Choroid plexus epithelial cell (primary cell): ENCODE measurements around the gene TRAF6.

Experiments
- DNase-seq: peaks from one replicate; pipeline ENCODE4 v3.0.0-alpha.2; 2010; ENCODE audit warnings: low read depth
- H3K4me3 ChIP-seq: 2 replicates; pipeline ENCODE4 v1.5.1; 2011; ENCODE audit warnings: low read depth, mild to moderate bottlenecking, control low read depth, low read length, moderate library complexity
- CTCF ChIP-seq: conservative IDR thresholded peaks from 2 replicates; pipeline ENCODE4 v1.5.1; 2011; ENCODE audit warnings: low read depth, mild to moderate bottlenecking, control low read depth, inconsistent platforms, low read length, moderate library complexity

Gene TRAF6

GRCh38 chr11:36480833-36481232 lies 29.2 kb downstream of the TRAF6 start:
- no peak for TF ChIP-seq CTCF
- no peak for DNase-seq
- H3K4me3 ChIP-seq, result no peak overlapping the region

- DNase-seq, result peak; percentile 81
Observed at GRCh38 chr11:36478700-36479329, 31.3 kb downstream of the TRAF6 start.

GRCh38 chr11:36475192-36475591 lies 34.9 kb downstream of the TRAF6 start:
- no peak for TF ChIP-seq CTCF
- H3K4me3 ChIP-seq, result no peak overlapping the region
- DNase-seq, result no peak

More at GRCh38 chr11:36478700-36479329, 31.3 kb downstream of the TRAF6 start:
- peak; percentile 79 for TF ChIP-seq CTCF
- H3K4me3 ChIP-seq, result no peak overlapping the region

- no peak for DNase-seq
- no peak overlapping the region for H3K4me3 ChIP-seq
- TF ChIP-seq CTCF, result no peak
Observed at GRCh38 chr11:36471577-36471976, 38.5 kb downstream of the TRAF6 start.

GRCh38 chr11:36469881-36470802 lies 39.9 kb downstream of the TRAF6 start:
- TF ChIP-seq CTCF, result no peak
- H3K4me3 ChIP-seq, result no peak overlapping the region
- DNase-seq, result peak; percentile 81

GRCh38 chr11:36469063-36469462 lies 41.0 kb downstream of the TRAF6 start:
- peak; percentile 75 for TF ChIP-seq CTCF
- no peak overlapping the region for H3K4me3 ChIP-seq
- DNase-seq, result peak; percentile 57
